ENCODE results near the gene DNAAF9. TPM values are rescaled to one million over a fixed set of nuclear protein-coding genes. Genes with fewer than 3 reads are reported as not detected.

The DNAAF9 gene
- total and polyA plus RNA-seq, 2 donors (not counting 1 experiment from before 2014, with no cell fraction given) = 11.7 to 19.2 TPM

- Histone ChIP-seq H3K9me3 (ENCODE audit: control insufficient read depth, insufficient read depth, low read depth, low read length) (no peaks in the 10 kb centered on the region), H3K4me2 (ENCODE audit: extremely low read depth, insufficient read depth, low read length) (no peak overlapping the region), H3K27ac (ENCODE audit: insufficient read depth, low read length) (no peak overlapping the region), H3K36me3 (ENCODE audit: control insufficient read depth, insufficient read depth, low read length) (peaks cover 5% of the 10 kb centered on the region), H3K9ac (ENCODE audit: insufficient read depth, low read length) (no peak overlapping the region), H3K79me2 (ENCODE audit: control insufficient read depth, insufficient read depth, low read length) (no peaks in the 10 kb centered on the region), H4K20me1 (ENCODE audit: control insufficient read depth, extremely low read depth, insufficient read depth, low read length) (no peaks in the 10 kb centered on the region), H3K4me3 (replicated peaks in 1 of 4; ENCODE audit: control extremely low read depth in 1 of 4, insufficient read depth in 1 of 4, low read depth in 3 of 4, low read length in 4 of 4) (no peak overlapping the region), H2AFZ (ENCODE audit: low read length) (no peak overlapping the region), H3K4me1 (ENCODE audit: control insufficient read depth, extremely low read depth, insufficient read depth, low read length) (no peaks in the 10 kb centered on the region), H3K27me3 (ENCODE audit: control insufficient read depth, insufficient read depth, low read length) (no peaks in the 10 kb centered on the region)
- TF ChIP-seq EZH2 (IDR thresholded peaks at IDR 0.05; ENCODE audit: low read length, missing control alignments) = no peak
- no peak for DNase-seq (ENCODE audit: low read depth in 2 of 2)
Observed at GRCh38 chr20:3367089-3367488, 40.4 kb downstream of the DNAAF9 start.

- Histone ChIP-seq H3K9ac (ENCODE audit: insufficient read depth, low read length) (no peak overlapping the region), H3K27me3 (ENCODE audit: control insufficient read depth, insufficient read depth, low read length) (no peaks in the 10 kb centered on the region), H3K4me2 (ENCODE audit: extremely low read depth, insufficient read depth, low read length) (no peak overlapping the region), H2AFZ (ENCODE audit: low read length) (no peak overlapping the region), H3K36me3 (ENCODE audit: control insufficient read depth, insufficient read depth, low read length) (peaks cover 3% of the 10 kb centered on the region), H3K4me1 (ENCODE audit: control insufficient read depth, extremely low read depth, insufficient read depth, low read length) (no peaks in the 10 kb centered on the region), H3K27ac (ENCODE audit: insufficient read depth, low read length) (no peak overlapping the region), H3K79me2 (ENCODE audit: control insufficient read depth, insufficient read depth, low read length) (no peaks in the 10 kb centered on the region), H4K20me1 (ENCODE audit: control insufficient read depth, extremely low read depth, insufficient read depth, low read length) (no peaks in the 10 kb centered on the region), H3K9me3 (ENCODE audit: control insufficient read depth, insufficient read depth, low read depth, low read length) (no peaks in the 10 kb centered on the region), H3K4me3 (replicated peaks in 1 of 4; ENCODE audit: control extremely low read depth in 1 of 4, insufficient read depth in 1 of 4, low read depth in 3 of 4, low read length in 4 of 4) (no peak overlapping the region)
- DNase-seq (ENCODE audit: low read depth in 2 of 2) = no peak
- TF ChIP-seq CTCF (conservative IDR thresholded peaks at IDR 0.05 in 1 of 2, IDR thresholded peaks at IDR 0.05 in 1 of 2; ENCODE audit: low read depth in 1 of 2, low read length in 2 of 2) (no peak), EZH2 (IDR thresholded peaks at IDR 0.05; ENCODE audit: low read length, missing control alignments) (no peak)
Observed at GRCh38 chr20:3364323-3365013, 43.0 kb downstream of the DNAAF9 start.

GRCh38 chr20:3360752-3361151, 46.7 kb downstream of the DNAAF9 start:
- Histone ChIP-seq H3K9me3 (ENCODE audit: control insufficient read depth, insufficient read depth, low read depth, low read length) (no peaks in the 10 kb centered on the region), H3K27ac (ENCODE audit: insufficient read depth, low read length) (no peak overlapping the region), H2AFZ (ENCODE audit: low read length) (no peak overlapping the region), H3K4me2 (ENCODE audit: extremely low read depth, insufficient read depth, low read length) (no peak overlapping the region), H3K9ac (ENCODE audit: insufficient read depth, low read length) (no peak overlapping the region), H3K36me3 (ENCODE audit: control insufficient read depth, insufficient read depth, low read length) (no peaks in the 10 kb centered on the region), H3K4me1 (ENCODE audit: control insufficient read depth, extremely low read depth, insufficient read depth, low read length) (no peaks in the 10 kb centered on the region), H3K27me3 (ENCODE audit: control insufficient read depth, insufficient read depth, low read length) (no peaks in the 10 kb centered on the region), H3K4me3 (replicated peaks in 1 of 4; ENCODE audit: control extremely low read depth in 1 of 4, insufficient read depth in 1 of 4, low read depth in 3 of 4, low read length in 4 of 4) (no peak overlapping the region), H4K20me1 (ENCODE audit: control insufficient read depth, extremely low read depth, insufficient read depth, low read length) (no peaks in the 10 kb centered on the region), H3K79me2 (ENCODE audit: control insufficient read depth, insufficient read depth, low read length) (no peaks in the 10 kb centered on the region)
- no peak for TF ChIP-seq CTCF (conservative IDR thresholded peaks at IDR 0.05 in 1 of 2, IDR thresholded peaks at IDR 0.05 in 1 of 2; ENCODE audit: low read depth in 1 of 2, low read length in 2 of 2)
- TF ChIP-seq EZH2 (IDR thresholded peaks at IDR 0.05; ENCODE audit: low read length, missing control alignments) = no peak
- DNase-seq (ENCODE audit: low read depth in 2 of 2) = no peak
